Body of pancreas (tissue), 4 donors: ENCODE data around the gene FMNL2. TPM values are rescaled to one million over a fixed set of nuclear protein-coding genes. Genes with fewer than 3 reads are reported as not detected.

Source experiments
- ATAC-seq: fragments of 150-250 bp; one replicate; pipeline ENCODE4 v1.9.1; 2016
- DNase-seq, 4 donors: peaks; one replicate each; pipeline ENCODE4 v3.0.0-alpha.2; 2019
- H3K27ac ChIP-seq, 4 donors: fragments of 200-600 bp; sonication (generic); 1 replicate in 3 of 4; 2 replicates in 1 of 4; pipeline versions ENCODE4 v1.5.1 to v1.6.1; 2016 to 2019; ENCODE audit warnings: mild to moderate bottlenecking in 1 of 4, mixed read lengths in 1 of 4, moderate library complexity in 1 of 4
- H3K27me3 ChIP-seq, 2 donors: fragments of 200-600 bp; sonication (generic); one replicate each; pipeline ENCODE4 v1.6.0; 2016; ENCODE audit warnings: mild to moderate bottlenecking in 1 of 2
- H3K36me3 ChIP-seq, 2 donors: fragments of 200-600 bp; sonication (generic); replicated peaks in 1 of 2; 2 replicates each; pipeline ENCODE4 v1.5.1; 2016; ENCODE audit warnings: low read depth in 2 of 2; ENCODE audit not compliant: insufficient read depth in 1 of 2
- H3K4me1 ChIP-seq: fragments of 200-600 bp; sonication (generic); one replicate; pipeline ENCODE4 v1.6.0; 2016
- H3K4me3 ChIP-seq, 2 donors: fragments of 200-600 bp; sonication (generic); 1 replicate in 1 of 2; 2 replicates in 1 of 2; pipeline ENCODE4 v1.5.1; 2016 to 2019
- H3K9me3 ChIP-seq, 3 donors: fragments of 200-600 bp; sonication (generic); 1 replicate in 2 of 3; 2 replicates in 1 of 3; pipeline ENCODE4 v1.5.1; 2016
- CTCF ChIP-seq, 7 experiments: fragments of 450-650 bp in 4 of 7; fragments of 200-600 bp in 3 of 7; sonication (generic) in 3 of 7; IDR thresholded peaks; one replicate each; pipeline ENCODE4 v1.5.1; 2016 to 2019; ENCODE audit warnings: antibody characterized with exemption in 7 of 7
- POLR2A ChIP-seq, 3 donors: fragments of 450-650 bp; IDR thresholded peaks; one replicate each; pipeline ENCODE4 v1.6.1; 2016; ENCODE audit warnings: antibody characterized with exemption in 3 of 3, mild to moderate bottlenecking in 2 of 3
- WGBS, 2 donors: methylation state at CpG; one replicate each; pipeline ENCODE4 v1.1.5; 2017; 5-methylcytosine and 5-hydroxymethylcytosine counted together
- intact Hi-C: fragments of 100-400 bp; cut with DNase I; formaldehyde crosslinking; loops from one replicate; pipeline ENCODE4 v1.15.1; 2023
- total RNA-seq, 2 donors: library from RNA; depleted of rRNA; stranded (reverse); fragments of >200 nt; gene quantifications; one replicate each; pipeline ENCODE4 v1.1.0, GENCODE V29; 2016

FMNL2 gene
- total RNA-seq, 2 donors from 2014 or later: 13.5 to 44.4 TPM

- DNase-seq: peak; percentile 35 to 63 (median 50)
- peak; percentile 35 for ATAC-seq
- Histone ChIP-seq H3K9me3 (no peaks in the 10 kb centered on the region), H3K4me1 (peaks cover 18% of the 10 kb centered on the region), H3K4me3 (peak overlapping the region; percentile 79 to 84), H3K27ac (peak overlapping the region; percentile 49 to 81 (median 76)), H3K27me3 (no peaks in the 10 kb centered on the region), H3K36me3 (no peaks in the 10 kb centered on the region)
- 2 to 3% methylated on average over 41 to 42 of the region's 42 CpGs for WGBS, 2 donors
- TF ChIP-seq POLR2A (IDR thresholded peaks at IDR 0.05) (peak in 1 of 3 donors; percentile 20), CTCF (IDR thresholded peaks at IDR 0.05) (no peak)
- intact Hi-C loops: loop anchor here (10.0 kb wide), 1 partner anchor 141 kb away; no protein-coding TSS in a partner anchor
Measured at GRCh38 chr2:152336119-152336853, 1.3 kb downstream of the FMNL2 start.

GRCh38 chr2:152336854-152337510 lies 2.0 kb downstream of the FMNL2 start:
- ATAC-seq: no peak
- H3K27me3 ChIP-seq: no peaks in the 10 kb centered on the region
- H3K9me3 ChIP-seq: no peaks in the 10 kb centered on the region
- intact Hi-C loops: loop anchor here (10.0 kb wide), 1 partner anchor 142 kb away; no protein-coding TSS in a partner anchor
- H3K36me3 ChIP-seq: no peaks in the 10 kb centered on the region
- 19 to 33% methylated on average over 12 of the region's 12 CpGs for WGBS, 2 donors
- peak overlapping the region in 1 of 2 donors; percentile 79 for H3K4me3 ChIP-seq
- H3K4me1 ChIP-seq: peaks cover 18% of the 10 kb centered on the region
- H3K27ac ChIP-seq: peak overlapping the region; percentile 49 to 81 (median 76)
- peak in 3 of 4 donors; percentile 16 to 40 (median 21) for DNase-seq
- TF ChIP-seq POLR2A (IDR thresholded peaks at IDR 0.05): no peak
- no peak for TF ChIP-seq CTCF (IDR thresholded peaks at IDR 0.05)

DNA sequence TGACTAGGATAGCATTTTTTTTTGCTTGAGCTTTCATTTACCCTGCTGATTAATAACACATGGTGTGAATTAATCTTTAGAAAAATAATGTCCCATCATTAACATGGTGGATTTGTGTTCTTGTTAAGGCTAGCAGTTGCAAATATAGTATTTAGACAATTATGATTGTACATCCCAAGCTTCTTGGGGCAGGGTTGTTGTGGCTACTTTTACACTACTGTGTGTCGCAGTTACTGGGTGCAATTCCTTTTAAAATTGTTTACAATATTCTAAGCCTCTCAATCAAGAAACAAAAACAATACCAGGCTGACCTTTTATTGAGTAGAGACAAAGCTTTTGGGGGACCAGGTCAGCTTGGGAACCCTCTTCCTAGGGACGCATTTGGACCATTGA lies 2.5 kb downstream of the FMNL2 start:
- H3K4me3 ChIP-seq: no peak overlapping the region
- intact Hi-C loops: loop anchor here (10.0 kb wide), 1 partner anchor 143 kb away; no protein-coding TSS in a partner anchor
- no peaks in the 10 kb centered on the region for H3K9me3 ChIP-seq
- no peak overlapping the region for H3K27ac ChIP-seq
- no peaks in the 10 kb centered on the region for H3K36me3 ChIP-seq
- ATAC-seq: no peak
- no peak for DNase-seq
- WGBS, 2 donors: 50 to 63% methylated on average over 2 of the region's 2 CpGs
- H3K27me3 ChIP-seq: no peaks in the 10 kb centered on the region
- no peak for TF ChIP-seq POLR2A (IDR thresholded peaks at IDR 0.05)
- H3K4me1 ChIP-seq: peaks cover 18% of the 10 kb centered on the region

DNA sequence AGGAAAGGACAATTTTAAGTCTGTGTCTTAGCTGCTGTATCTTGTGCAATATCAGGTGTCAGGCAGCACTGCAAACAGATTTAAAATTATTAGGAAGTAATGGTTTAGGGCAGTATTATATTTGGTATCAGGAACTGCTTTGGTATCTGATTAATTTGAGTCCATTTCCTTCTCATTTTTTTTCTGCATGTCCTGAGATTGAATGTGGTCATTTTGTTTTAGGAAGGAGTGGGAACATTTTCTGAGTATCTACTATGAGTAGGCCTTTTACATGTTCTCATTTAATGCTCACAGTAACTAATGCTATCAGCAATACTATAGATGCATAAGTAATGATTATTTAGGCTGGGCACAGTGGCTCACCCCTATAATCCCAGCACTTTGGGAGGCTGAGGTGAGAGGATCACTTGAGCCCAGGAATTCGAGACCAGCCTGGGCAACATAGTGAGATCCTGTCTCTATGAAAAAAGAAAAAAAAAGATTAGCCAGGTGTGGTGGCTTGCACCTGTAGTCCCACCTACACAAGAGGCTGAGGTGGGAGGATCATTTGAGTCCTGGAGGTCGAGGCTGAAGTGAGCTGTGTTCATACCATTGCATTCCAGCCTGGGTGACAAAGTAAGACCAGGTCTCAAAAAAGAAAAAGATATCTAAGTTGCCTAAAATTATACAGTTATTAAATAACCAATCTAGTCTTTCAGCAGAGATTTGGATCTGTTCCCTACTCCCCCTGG lies 4.7 kb downstream of the FMNL2 start:
- no peak for ATAC-seq
- no peak overlapping the region for H3K4me3 ChIP-seq
- peaks cover 12% of the 10 kb centered on the region for H3K4me1 ChIP-seq
- H3K36me3 ChIP-seq: no peaks in the 10 kb centered on the region
- WGBS, 2 donors: 86 to 89% methylated on average over 2 of the region's 2 CpGs
- no peak for DNase-seq
- no peaks in the 10 kb centered on the region for H3K9me3 ChIP-seq
- H3K27ac ChIP-seq: no peak overlapping the region
- no peaks in the 10 kb centered on the region for H3K27me3 ChIP-seq
- no peak for TF ChIP-seq POLR2A (IDR thresholded peaks at IDR 0.05)
- TF ChIP-seq CTCF (IDR thresholded peaks at IDR 0.05): no peak
- intact Hi-C loops: loop anchor here (10.0 kb wide), 1 partner anchor 145 kb away; no protein-coding TSS in a partner anchor
